Measurements from ENCODE around the gene ACAP3.

Gene ACAP3

GRCh38 chr1:1336931-1337792, 29.4 kb upstream of the ACAP3 start:
- TF ChIP-seq TAF1 (IDR thresholded peaks at IDR 0.05; ENCODE audit: low read depth, low read length), result no peak
- no peak for TF ChIP-seq POLR2AphosphoS5 (IDR thresholded peaks at IDR 0.05; ENCODE audit: low read depth, low read length)
- no peak for TF ChIP-seq PAX5 (IDR thresholded peaks at IDR 0.05; ENCODE audit: insufficient read depth, low read length, severe bottlenecking)
- no peak for TF ChIP-seq POU2F2 (IDR thresholded peaks at IDR 0.05; ENCODE audit: low read depth, low read length)
- TF ChIP-seq SPI1 (IDR thresholded peaks at IDR 0.05; ENCODE audit: low read depth, low read length), result no peak
- no peak for TF ChIP-seq POLR2A (IDR thresholded peaks at IDR 0.05; ENCODE audit: low read depth, low read length)
- FAIRE-seq, result no peak
- DNase-seq (ENCODE audit: insufficient read length, low spot score), result no peak

- DNase-seq (ENCODE audit: insufficient read length, low spot score), result no peak
- no peak for FAIRE-seq
- TF ChIP-seq POLR2A (IDR thresholded peaks at IDR 0.05; ENCODE audit: low read depth, low read length) (no peak), POU2F2 (IDR thresholded peaks at IDR 0.05; ENCODE audit: low read depth, low read length) (no peak), SPI1 (IDR thresholded peaks at IDR 0.05; ENCODE audit: low read depth, low read length) (no peak), TAF1 (IDR thresholded peaks at IDR 0.05; ENCODE audit: low read depth, low read length) (no peak), POLR2AphosphoS5 (IDR thresholded peaks at IDR 0.05; ENCODE audit: low read depth, low read length) (no peak), PAX5 (IDR thresholded peaks at IDR 0.05; ENCODE audit: insufficient read depth, low read length, severe bottlenecking) (no peak)
These were observed 28.7 kb upstream of the ACAP3 start for GRCh38 chr1:1336446-1336845.

- DNase-seq (ENCODE audit: insufficient read length, low spot score), result no peak
- no peak for FAIRE-seq
- TF ChIP-seq POU2F2 (IDR thresholded peaks at IDR 0.05; ENCODE audit: low read depth, low read length), result no peak
These were observed 28.1 kb upstream of the ACAP3 start for GRCh38 chr1:1335792-1336248.

- FAIRE-seq (no peak), DNase-seq (ENCODE audit: insufficient read length, low spot score) (no peak)
- no peak for TF ChIP-seq POU2F2 (IDR thresholded peaks at IDR 0.05; ENCODE audit: low read depth, low read length)
- TF ChIP-seq PAX5 (IDR thresholded peaks at IDR 0.05; ENCODE audit: insufficient read depth, low read length, severe bottlenecking), result no peak
- TF ChIP-seq POLR2A (IDR thresholded peaks at IDR 0.05; ENCODE audit: low read depth, low read length), result no peak
- no peak for TF ChIP-seq POLR2AphosphoS5 (IDR thresholded peaks at IDR 0.05; ENCODE audit: low read depth, low read length)
- TF ChIP-seq SPI1 (IDR thresholded peaks at IDR 0.05; ENCODE audit: low read depth, low read length), result no peak
- TF ChIP-seq TAF1 (IDR thresholded peaks at IDR 0.05; ENCODE audit: low read depth, low read length), result no peak
These were observed 27.6 kb upstream of the ACAP3 start for GRCh38 chr1:1335283-1335682.

GRCh38 chr1:1334835-1335234, 27.1 kb upstream of the ACAP3 start:
- TF ChIP-seq POU2F2 (IDR thresholded peaks at IDR 0.05; ENCODE audit: low read depth, low read length) (no peak), POLR2AphosphoS5 (IDR thresholded peaks at IDR 0.05; ENCODE audit: low read depth, low read length) (no peak)
- FAIRE-seq (no peak), DNase-seq (ENCODE audit: insufficient read length, low spot score) (no peak)

GRCh38 chr1:1333551-1334241, 26.0 kb upstream of the ACAP3 start:
- DNase-seq (ENCODE audit: insufficient read length, low spot score) (no peak), FAIRE-seq (no peak)
- TF ChIP-seq POLR2A (IDR thresholded peaks at IDR 0.05; ENCODE audit: low read depth, low read length), result no peak
- TF ChIP-seq PAX5 (IDR thresholded peaks at IDR 0.05; ENCODE audit: insufficient read depth, low read length, severe bottlenecking), result no peak

GRCh38 chr1:1332774-1333480, 25.2 kb upstream of the ACAP3 start:
- DNase-seq (ENCODE audit: insufficient read length, low spot score) (no peak), FAIRE-seq (no peak)
- TF ChIP-seq POU2F2 (IDR thresholded peaks at IDR 0.05; ENCODE audit: low read depth, low read length), result no peak
- no peak for TF ChIP-seq POLR2AphosphoS5 (IDR thresholded peaks at IDR 0.05; ENCODE audit: low read depth, low read length)
- no peak for TF ChIP-seq POLR2A (IDR thresholded peaks at IDR 0.05; ENCODE audit: low read depth, low read length)
- TF ChIP-seq SPI1 (IDR thresholded peaks at IDR 0.05; ENCODE audit: low read depth, low read length), result no peak
- TF ChIP-seq PAX5 (IDR thresholded peaks at IDR 0.05; ENCODE audit: insufficient read depth, low read length, severe bottlenecking), result no peak
- TF ChIP-seq TAF1 (IDR thresholded peaks at IDR 0.05; ENCODE audit: low read depth, low read length), result no peak

GRCh38 chr1:1332031-1332755, 24.5 kb upstream of the ACAP3 start:
- FAIRE-seq, result no peak
- TF ChIP-seq TAF1 (IDR thresholded peaks at IDR 0.05; ENCODE audit: low read depth, low read length), result no peak
- no peak for TF ChIP-seq POU2F2 (IDR thresholded peaks at IDR 0.05; ENCODE audit: low read depth, low read length)
- no peak for TF ChIP-seq PAX5 (IDR thresholded peaks at IDR 0.05; ENCODE audit: insufficient read depth, low read length, severe bottlenecking)
- no peak; the same call in 1 of the 2 replicates for TF ChIP-seq POLR2AphosphoS5 (IDR thresholded peaks at IDR 0.05; ENCODE audit: low read depth, low read length)
- TF ChIP-seq POLR2A (IDR thresholded peaks at IDR 0.05; ENCODE audit: low read depth, low read length), result no peak
- no peak for TF ChIP-seq SPI1 (IDR thresholded peaks at IDR 0.05; ENCODE audit: low read depth, low read length)
- DNase-seq (ENCODE audit: insufficient read length, low spot score), result no peak
